Measurements from ENCODE around the gene PROC.

The PROC gene

GRCh38 chr2:127418300-127419111 is at the start of gene PROC:
Gene PROC, plus strand, starts transcription at chr2:127418427. Its CDS starts 1,516 bp downstream, at chr2:127419943.
- DNase-seq = no peak

GRCh38 chr2:127370010-127370409 is 48.2 kb upstream of the PROC start:
- DNase-seq = no peak

GRCh38 chr2:127371037-127371436 is 47.2 kb upstream of the PROC start:
- no peak for DNase-seq

GRCh38 chr2:127373362-127374083 is 44.7 kb upstream of the PROC start:
- DNase-seq = no peak

- no peak for DNase-seq
Observed at GRCh38 chr2:127376257-127376656, 42.0 kb upstream of the PROC start.

GRCh38 chr2:127377262-127377661 is 41.0 kb upstream of the PROC start:
- DNase-seq = no peak

GRCh38 chr2:127378720-127379119 is 39.5 kb upstream of the PROC start:
- DNase-seq = no peak

GRCh38 chr2:127379712-127380355 is 38.4 kb upstream of the PROC start:
- no peak for DNase-seq

GRCh38 chr2:127381762-127382161 is 36.5 kb upstream of the PROC start:
- DNase-seq = no peak

- DNase-seq = no peak
Observed at GRCh38 chr2:127382831-127383230, 35.4 kb upstream of the PROC start.

- DNase-seq = no peak
Observed at GRCh38 chr2:127384529-127384928, 33.7 kb upstream of the PROC start.

- DNase-seq = no peak
Observed at GRCh38 chr2:127386246-127386645, 32.0 kb upstream of the PROC start.

GRCh38 chr2:127386764-127387654 is 31.2 kb upstream of the PROC start:
- DNase-seq = peak; percentile 93

GRCh38 chr2:127387655-127388422 is 30.4 kb upstream of the PROC start, which contains the start of gene MAP3K2:
Gene MAP3K2, minus strand, starts transcription at chr2:127387975. Its CDS starts 44,846 bp downstream, at chr2:127343129.
- DNase-seq = peak; percentile 96

- no peak for DNase-seq
Observed at GRCh38 chr2:127388423-127389164, 29.6 kb upstream of the PROC start.

GRCh38 chr2:127389778-127390435 is 28.3 kb upstream of the PROC start:
- DNase-seq = no peak

GRCh38 chr2:127392133-127392827 is 25.9 kb upstream of the PROC start:
- DNase-seq = no peak

GRCh38 chr2:127392828-127393578 is 25.2 kb upstream of the PROC start:
- no peak for DNase-seq

GRCh38 chr2:127394492-127394891 is 23.7 kb upstream of the PROC start:
- DNase-seq = no peak
